ENCODE data around the gene PSMA6. TPM values are rescaled to one million over a fixed set of nuclear protein-coding genes. Genes with fewer than 3 reads are reported as not detected.

The PSMA6 gene
- total RNA-seq, 1 experiment from 2014 or later: 297 TPM

- DNase-seq: no peak
- BruUV-seq (replicated peaks): no TSS peak
- no peak for TF ChIP-seq CTCF (IDR thresholded peaks at IDR 0.05; ENCODE audit: unreplicated experiment)
- Mint-ChIP-seq H3K4me3 (ENCODE audit: low read depth, unreplicated experiment) (no peak overlapping the region), H3K27ac (ENCODE audit: unreplicated experiment) (no peak overlapping the region), H3K4me1 (ENCODE audit: low read depth, unreplicated experiment) (peaks cover 14% of the 10 kb centered on the region), H3K27me3 (ENCODE audit: unreplicated experiment) (no peaks in the 10 kb centered on the region), H3K36me3 (ENCODE audit: insufficient read depth, unreplicated experiment) (peaks cover 7% of the 10 kb centered on the region), H3K9me3 (ENCODE audit: low read depth, unreplicated experiment) (peaks cover 2% of the 10 kb centered on the region)
- CTCF ChIA-PET: no interaction called here
- intact Hi-C loops (cut with micrococcal nuclease; ENCODE audit: unreplicated experiment): no loop called here
Observed at GRCh38 chr14:35257809-35258208, 34.4 kb upstream of the PSMA6 start.

DNA sequence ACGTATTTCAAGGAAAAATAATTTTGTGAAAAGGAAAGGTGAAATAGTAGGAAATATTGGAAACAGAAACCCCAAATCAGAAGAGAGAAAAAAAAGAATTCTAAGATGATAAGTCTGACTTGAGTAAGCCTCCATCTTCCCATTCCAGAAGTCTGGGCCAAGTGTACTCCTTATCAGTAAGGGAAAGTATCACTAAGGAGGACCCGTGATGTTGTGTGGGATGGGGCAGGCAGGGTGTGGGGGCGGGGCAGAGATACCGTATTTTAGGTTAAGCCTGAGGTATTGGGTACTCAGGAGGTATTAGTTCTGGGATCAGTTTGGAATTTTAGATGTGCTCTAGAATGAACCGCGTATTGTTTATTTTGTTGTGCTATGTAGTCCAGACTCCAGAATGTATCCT lies 33.8 kb upstream of the PSMA6 start:
- BruUV-seq (replicated peaks): no TSS peak
- H3K27ac Mint-ChIP-seq (ENCODE audit: unreplicated experiment): no peak overlapping the region
- peaks cover 14% of the 10 kb centered on the region for H3K4me1 Mint-ChIP-seq (ENCODE audit: low read depth, unreplicated experiment)
- H3K36me3 Mint-ChIP-seq (ENCODE audit: insufficient read depth, unreplicated experiment): peaks cover 7% of the 10 kb centered on the region
- intact Hi-C loops (cut with micrococcal nuclease; ENCODE audit: unreplicated experiment): no loop called here
- H3K4me3 Mint-ChIP-seq (ENCODE audit: low read depth, unreplicated experiment): no peak overlapping the region
- CTCF ChIA-PET: no interaction called here
- DNase-seq: no peak
- H3K27me3 Mint-ChIP-seq (ENCODE audit: unreplicated experiment): no peaks in the 10 kb centered on the region
- TF ChIP-seq CTCF (IDR thresholded peaks at IDR 0.05; ENCODE audit: unreplicated experiment): no peak
- H3K9me3 Mint-ChIP-seq (ENCODE audit: low read depth, unreplicated experiment): peaks cover 2% of the 10 kb centered on the region

- no peak for DNase-seq
- Mint-ChIP-seq H3K9me3 (ENCODE audit: low read depth, unreplicated experiment) (peaks cover 2% of the 10 kb centered on the region), H3K27ac (ENCODE audit: unreplicated experiment) (no peak overlapping the region), H3K36me3 (ENCODE audit: insufficient read depth, unreplicated experiment) (peaks cover 7% of the 10 kb centered on the region), H3K4me1 (ENCODE audit: low read depth, unreplicated experiment) (peaks cover 14% of the 10 kb centered on the region), H3K4me3 (ENCODE audit: low read depth, unreplicated experiment) (no peak overlapping the region), H3K27me3 (ENCODE audit: unreplicated experiment) (no peaks in the 10 kb centered on the region)
- no TSS peak for BruUV-seq (replicated peaks)
- TF ChIP-seq CTCF (IDR thresholded peaks at IDR 0.05; ENCODE audit: unreplicated experiment): no peak
- intact Hi-C loops (cut with micrococcal nuclease; ENCODE audit: unreplicated experiment): no loop called here
- CTCF ChIA-PET: interaction anchor here (1.0 kb wide), 1 partner anchor 30 kb away, joined by 5 read pairs; the partner anchor contains the start of gene PSMA6
Observed at GRCh38 chr14:35261774-35262173, 30.4 kb upstream of the PSMA6 start.

DNA sequence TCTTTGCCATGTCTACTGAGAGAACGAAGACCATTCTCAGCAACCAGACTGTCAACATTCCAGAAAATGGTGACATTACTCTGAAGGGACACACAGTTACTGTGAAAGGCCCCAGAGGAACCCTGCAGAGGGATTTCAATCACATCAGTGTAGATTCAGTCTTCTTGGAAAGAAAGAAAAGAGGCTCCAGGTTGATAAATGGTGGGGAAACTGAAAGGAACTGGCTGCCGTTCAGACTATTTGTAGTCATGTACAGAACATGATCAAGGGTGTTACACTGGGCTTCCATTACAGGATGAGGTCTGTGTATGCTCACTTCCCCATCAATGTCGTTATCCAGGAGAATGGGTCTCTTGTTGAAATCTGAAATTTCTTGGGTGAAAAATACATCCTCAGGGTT lies 29.7 kb upstream of the PSMA6 start:
- Mint-ChIP-seq H3K4me1 (ENCODE audit: low read depth, unreplicated experiment) (peaks cover 8% of the 10 kb centered on the region), H3K27me3 (ENCODE audit: unreplicated experiment) (no peaks in the 10 kb centered on the region), H3K27ac (ENCODE audit: unreplicated experiment) (no peak overlapping the region), H3K36me3 (ENCODE audit: insufficient read depth, unreplicated experiment) (peaks cover 11% of the 10 kb centered on the region), H3K9me3 (ENCODE audit: low read depth, unreplicated experiment) (peaks cover 2% of the 10 kb centered on the region), H3K4me3 (ENCODE audit: low read depth, unreplicated experiment) (no peak overlapping the region)
- TF ChIP-seq CTCF (IDR thresholded peaks at IDR 0.05; ENCODE audit: unreplicated experiment): no peak
- CTCF ChIA-PET: no interaction called here
- intact Hi-C loops (cut with micrococcal nuclease; ENCODE audit: unreplicated experiment): no loop called here
- no TSS peak for BruUV-seq (replicated peaks)
- DNase-seq: no peak

All from Calu3 (cell line).